GM12878 (cell line): ENCODE results near the gene CENPK. TPM values are rescaled to one million over a fixed set of nuclear protein-coding genes. Genes with fewer than 3 reads are reported as not detected.

Source experiments
- ATAC-seq: fragments of 200-7000 bp; cut with Tn5 transposase; 3 replicates; pipeline ENCODE4 v1.9.1; 2020; ENCODE audit warnings: mild to moderate bottlenecking, moderate library complexity
- BruUV-seq: library from RNA; stranded (reverse); fragments of 400-500 nt; replicated peaks from 2 replicates; lab custom pipeline; 2021; lab: Mats Ljungman, UMichigan
- CTCF ChIA-PET: fragments of 300-600 bp; sonication (Branson Sonifier 250); formaldehyde crosslinking; extraction: SDS; loops from one replicate; lab custom pipeline; 2021; ENCODE audit warnings: inconsistent platforms; lab: Yijun Ruan, JAX
- POLR2A ChIA-PET: fragments of 350-600 bp; formaldehyde crosslinking; extraction: SDS; loops from one replicate; lab custom pipeline; 2021; ENCODE audit warnings: inconsistent platforms; lab: Charles Lee
- RAD21 ChIA-PET: fragments of 300-600 bp; sonication (Branson Sonifier 250); formaldehyde crosslinking; loops from one replicate; lab custom pipeline; 2023; ENCODE audit warnings: antibody characterized with exemption; ENCODE audit not compliant: unreplicated experiment; lab: Charles Lee
- SMC1A ChIA-PET: fragments of 300-600 bp; sonication (Branson Sonifier 250); formaldehyde crosslinking; loops from one replicate; lab custom pipeline; 2023; ENCODE audit not compliant: unreplicated experiment, uncharacterized antibody; lab: Charles Lee
- DNase-seq: peaks from one replicate; pipeline ENCODE4 v3.0.0-alpha.2; 2011; ENCODE audit warnings: low read depth, low spot score
- FAIRE-seq: peaks from 3 replicates; lab custom pipeline; 2011; peaks lifted over from hg19 to GRCh38; lab: Jason Lieb, UNC
- H2AFZ ChIP-seq: 2 replicates; pipeline ENCODE4 v1.6.0; 2011; ENCODE audit warnings: low read depth, low read length, control low read depth; ENCODE audit not compliant: control insufficient read depth
- H3K27ac ChIP-seq: 2 replicates; pipeline ENCODE4 v1.5.1; 2011; ENCODE audit warnings: control low read depth; ENCODE audit not compliant: control insufficient read depth, insufficient read depth
- H3K27me3 ChIP-seq, 2 experiments: replicated peaks in 1 of 2; 2 replicates each; pipeline versions ENCODE4 v1.6.0 to v1.6.1; 2011; ENCODE audit warnings: low read length in 1 of 2; ENCODE audit not compliant: control insufficient read depth in 2 of 2, insufficient read depth in 2 of 2
- H3K36me3 ChIP-seq, 2 experiments: 2 replicates each; pipeline ENCODE4 v1.5.1; 2011; ENCODE audit warnings: low read length in 1 of 2; ENCODE audit not compliant: control insufficient read depth in 2 of 2, insufficient read depth in 2 of 2
- H3K4me1 ChIP-seq: 2 replicates; pipeline ENCODE4 v1.6.1; 2011; ENCODE audit warnings: mild to moderate bottlenecking, low read length, moderate library complexity, mixed read lengths; ENCODE audit not compliant: control insufficient read depth, insufficient read depth
- H3K4me2 ChIP-seq: 2 replicates; pipeline ENCODE4 v1.6.0; 2011; ENCODE audit warnings: control low read depth; ENCODE audit not compliant: control insufficient read depth, insufficient read depth
- H3K4me3 ChIP-seq: fragments of 200-600 bp; sonication (generic); 2 replicates; pipeline ENCODE4 v1.5.1; 2016
- H3K79me2 ChIP-seq: 2 replicates; pipeline ENCODE4 v1.6.0; 2011; ENCODE audit warnings: low read length; ENCODE audit not compliant: control insufficient read depth, insufficient read depth
- H3K9ac ChIP-seq: 2 replicates; pipeline ENCODE4 v1.8.0; 2011; ENCODE audit warnings: low read length, control low read depth, mixed read lengths; ENCODE audit not compliant: control insufficient read depth, insufficient read depth
- H3K9me3 ChIP-seq: replicated peaks from 3 replicates; pipeline ENCODE4 v1.5.1; 2011; ENCODE audit warnings: mild to moderate bottlenecking, low read length; ENCODE audit not compliant: control insufficient read depth, insufficient read depth
- H4K20me1 ChIP-seq: 2 replicates; pipeline ENCODE4 v1.6.0; 2011; ENCODE audit not compliant: control insufficient read depth, insufficient read depth
- CEBPB ChIP-seq, 2 experiments: fragments of 150-350 bp in 1 of 2; IDR thresholded peaks; 2 replicates each; pipeline ENCODE4 v1.6.1; 2012 to 2014; ENCODE audit warnings: low read depth in 2 of 2, low read length in 2 of 2, borderline replicate concordance in 1 of 2, inconsistent platforms in 1 of 2
- IRF3 ChIP-seq: fragments of 450-650 bp; IDR thresholded peaks from 2 replicates; pipeline ENCODE4 v1.6.1; 2014; ENCODE audit warnings: mild to moderate bottlenecking
- KAT2A ChIP-seq: conservative IDR thresholded peaks from 2 replicates; pipeline ENCODE4 v1.6.1; 2011; ENCODE audit warnings: low read depth, low read length; ENCODE audit not compliant: control insufficient read depth
- RBBP5 ChIP-seq: fragments of 200-600 bp; sonication (generic); conservative IDR thresholded peaks from 2 replicates; pipeline ENCODE4 v1.6.1; 2016
- ZBTB4 ChIP-seq: fragments of 450-650 bp; formaldehyde crosslinking; IDR thresholded peaks from 2 replicates; pipeline ENCODE4 v1.4.0; 2022; ENCODE audit warnings: mild to moderate bottlenecking, moderate library complexity
- ZNF274 ChIP-seq: IDR thresholded peaks from one replicate; pipeline ENCODE4 v1.8.0; 2011; ENCODE audit not compliant: insufficient read length, insufficient read depth
- WGBS: methylation state at CpG from one replicate; pipeline ENCODE4 v1.1.6; 2016; ENCODE audit warnings: low lambda C conversion rate; ENCODE audit not compliant: insufficient replicate concordance, insufficient coverage; ENCODE audit errors: missing lambda C conversion rate; 5-methylcytosine and 5-hydroxymethylcytosine counted together
- in situ Hi-C: fragments of 300-500 bp; cut with MboI; formaldehyde crosslinking; loops from 9 replicates; pipeline ENCODE4 v1.14.3; 2018; ENCODE audit warnings: mixed read lengths
- intact Hi-C: fragments of 100-400 bp; cut with micrococcal nuclease; formaldehyde crosslinking; loops from one replicate; pipeline ENCODE4 v1.14.2; 2022; ENCODE audit not compliant: unreplicated experiment
- polyA plus RNA-seq, 11 experiments: library from polyadenylated mRNA; depleted of rRNA in 4 of 11; unstranded in 6 of 11; stranded (reverse) in 5 of 11; fragments of >200 nt; fragmentation: Nextera tagmentation in 4 of 11; fragmentation: Illumina TruSeq in 1 of 11; extraction: Ambion mirVana in 4 of 11; extraction: Trizol in 1 of 11; gene quantifications; 1 replicate in 1 of 11; 2 replicates in 10 of 11; pipeline versions ENCODE4 v1.2.1 to v1.2.3, GENCODE V29; 2011 to 2016; ENCODE audit warnings: inconsistent platforms in 2 of 11, missing spikeins in 2 of 11, low read depth in 1 of 11
- total RNA-seq, 4 experiments: library from RNA; depleted of rRNA in 3 of 4; stranded (reverse); fragments of >200 nt in 3 of 4; fragmentation: Illumina TruSeq in 1 of 4; extraction: Trizol in 1 of 4; gene quantifications; 2 replicates each; pipeline versions ENCODE4 v1.2.1 to v1.2.3, GENCODE V29; 2013 to 2021

CENPK gene
- total and polyA plus RNA-seq, 10 of the 15 experiments (the other 5 are each of a cell fraction or from before 2014, with no cell fraction given) = 29.5 to 94.3 (median 43.2) TPM

GRCh38 chr5:65535529-65535987, 27.4 kb downstream of the CENPK start:
- RAD21 ChIA-PET = no interaction called here
- no peaks in the 10 kb centered on the region for H3K79me2 ChIP-seq
- no peaks in the 10 kb centered on the region for H4K20me1 ChIP-seq
- H3K4me2 ChIP-seq = no peak overlapping the region
- H3K27ac ChIP-seq = no peak overlapping the region
- no peaks in the 10 kb centered on the region for H3K9me3 ChIP-seq
- H2AFZ ChIP-seq = no peak overlapping the region
- no peak for ATAC-seq
- no peak for TF ChIP-seq KAT2A
- TF ChIP-seq ZBTB4 (CRISPR knock-in tag) = no peak
- TF ChIP-seq CEBPB (IDR thresholded peaks at IDR 0.05; ENCODE audit: borderline replicate concordance in 1 of 2, low read depth in 2 of 2, low read length in 2 of 2) = no peak
- no peak for TF ChIP-seq ZNF274
- no peak for TF ChIP-seq RBBP5
- no peak for TF ChIP-seq IRF3
- no peaks in the 10 kb centered on the region for H3K27me3 ChIP-seq
- FAIRE-seq = no peak
- no TSS peak for BruUV-seq
- POLR2A ChIA-PET = no interaction called here
- intact Hi-C loops = no loop called here
- SMC1A ChIA-PET = no interaction called here
- 98% methylated on average over 6 of the region's 6 CpGs for WGBS
- peaks cover 0 to 2% of the 10 kb centered on the region in 2 experiments; a peak in 3 of 4 replicates for H3K36me3 ChIP-seq
- no peak overlapping the region for H3K4me3 ChIP-seq
- no peak for DNase-seq
- H3K9ac ChIP-seq = no peak overlapping the region
- H3K4me1 ChIP-seq = no peaks in the 10 kb centered on the region
- in situ Hi-C loops = no loop called here
- CTCF ChIA-PET = no interaction called here
